ENCODE measurements around the gene APOBEC3B.
"Not testable (repeated sequence)": the region's sequence is repeated elsewhere in the genome, so short reads cannot be mapped to it uniquely, and the experiment has no call there.

Gene APOBEC3B

GRCh38 chr22:38943201-38943600, 38.9 kb upstream of the APOBEC3B start:
- no peak overlapping the region for H3K27ac ChIP-seq (ENCODE audit: low read length)
- no peaks in the 10 kb centered on the region for H3K9me3 ChIP-seq (ENCODE audit: control insufficient read depth in 1 of 2, low read length in 2 of 2)
- H3K27me3 ChIP-seq (ENCODE audit: low read depth, low read length), result no peaks in the 10 kb centered on the region
- H3K4me1 ChIP-seq (ENCODE audit: control insufficient read depth in 1 of 2, insufficient read depth in 2 of 2, low read length in 2 of 2), result peaks cover 0 to 3% of the 10 kb centered on the region in 2 donors
- no peaks in the 10 kb centered on the region for H3K36me3 ChIP-seq (ENCODE audit: control insufficient read depth in 1 of 2, insufficient read depth in 2 of 2, low read length in 2 of 2)
- H3K4me3 ChIP-seq (ENCODE audit: low read depth in 1 of 2, low read length in 2 of 2), result no peak overlapping the region

DNA sequence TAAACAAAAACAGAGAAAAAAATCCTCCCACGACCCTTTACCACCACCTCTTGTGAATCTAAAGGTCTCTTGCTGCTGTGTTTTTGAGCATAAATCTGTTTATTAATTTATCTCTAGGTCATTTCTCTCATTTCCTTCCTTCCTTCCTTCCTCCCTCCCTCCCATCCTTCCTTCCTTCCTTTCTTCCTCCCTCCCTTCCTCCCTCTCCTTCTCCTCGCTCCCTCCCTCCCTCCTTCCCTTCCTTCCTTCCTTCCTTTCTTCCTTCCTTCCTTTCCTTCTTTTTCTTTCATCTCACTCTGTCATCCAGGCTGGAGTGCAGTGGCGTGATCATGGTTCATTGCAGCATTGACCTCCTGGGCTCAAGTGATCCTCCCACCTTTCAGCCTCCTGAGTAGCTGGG, 38.3 kb upstream of the APOBEC3B start:
- no peak overlapping the region for H3K27ac ChIP-seq (ENCODE audit: low read length)
- no peaks in the 10 kb centered on the region for H3K36me3 ChIP-seq (ENCODE audit: control insufficient read depth in 1 of 2, insufficient read depth in 2 of 2, low read length in 2 of 2)
- no peak overlapping the region for H3K4me3 ChIP-seq (ENCODE audit: low read depth in 1 of 2, low read length in 2 of 2)
- H3K9me3 ChIP-seq (ENCODE audit: control insufficient read depth in 1 of 2, low read length in 2 of 2), result no peaks in the 10 kb centered on the region
- no peaks in the 10 kb centered on the region for H3K27me3 ChIP-seq (ENCODE audit: low read depth, low read length)
- H3K4me1 ChIP-seq (ENCODE audit: control insufficient read depth in 1 of 2, insufficient read depth in 2 of 2, low read length in 2 of 2), result peaks cover 0 to 3% of the 10 kb centered on the region in 2 donors

GRCh38 chr22:38944653-38945052, 37.5 kb upstream of the APOBEC3B start:
- no peak overlapping the region for H3K27ac ChIP-seq (ENCODE audit: low read length)
- peaks cover 0 to 3% of the 10 kb centered on the region in 2 donors for H3K4me1 ChIP-seq (ENCODE audit: control insufficient read depth in 1 of 2, insufficient read depth in 2 of 2, low read length in 2 of 2)
- no peaks in the 10 kb centered on the region for H3K36me3 ChIP-seq (ENCODE audit: control insufficient read depth in 1 of 2, insufficient read depth in 2 of 2, low read length in 2 of 2)
- H3K27me3 ChIP-seq (ENCODE audit: low read depth, low read length), result no peaks in the 10 kb centered on the region
- H3K9me3 ChIP-seq (ENCODE audit: control insufficient read depth in 1 of 2, low read length in 2 of 2), result no peaks in the 10 kb centered on the region
- no peak overlapping the region for H3K4me3 ChIP-seq (ENCODE audit: low read depth in 1 of 2, low read length in 2 of 2)

DNA sequence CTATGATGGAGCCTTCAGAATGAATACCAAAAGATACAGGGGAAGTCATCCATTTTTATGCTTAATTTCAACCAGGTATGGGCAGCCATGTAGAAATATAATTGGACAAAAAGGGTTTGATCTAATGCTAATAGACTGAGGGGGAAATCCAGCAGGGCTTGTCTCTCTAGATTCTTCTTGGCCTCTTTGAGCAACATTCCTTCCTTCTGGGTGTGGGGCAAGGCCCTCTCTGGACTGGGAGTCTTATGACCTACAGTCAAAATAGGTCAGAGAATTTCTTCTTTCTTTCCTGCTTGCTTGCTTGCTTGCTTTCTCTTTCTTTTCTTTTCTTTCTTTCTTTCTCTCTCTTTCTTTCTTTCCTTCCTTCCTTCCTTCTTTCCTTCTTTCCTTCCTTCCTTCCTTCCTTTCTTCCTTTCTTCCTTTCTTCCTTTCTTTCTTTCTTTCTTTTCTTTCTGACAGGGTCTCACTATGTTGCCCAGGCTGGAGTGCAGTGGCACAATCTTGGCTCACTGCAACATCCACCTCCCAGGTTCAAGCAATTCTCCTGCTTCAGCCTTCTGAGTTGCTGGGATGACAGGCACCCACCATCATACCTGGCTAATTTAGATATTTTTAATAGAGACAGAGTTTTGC, 36.3 kb upstream of the APOBEC3B start:
- H3K27me3 ChIP-seq (ENCODE audit: low read depth, low read length); H3K36me3 ChIP-seq (ENCODE audit: control insufficient read depth in 1 of 2, insufficient read depth in 2 of 2, low read length in 2 of 2); H3K27ac ChIP-seq (ENCODE audit: low read length); H3K4me1 ChIP-seq (ENCODE audit: control insufficient read depth in 1 of 2, insufficient read depth in 2 of 2, low read length in 2 of 2); H3K4me3 ChIP-seq (ENCODE audit: low read depth in 1 of 2, low read length in 2 of 2); H3K9me3 ChIP-seq (ENCODE audit: control insufficient read depth in 1 of 2, low read length in 2 of 2): not testable (repeated sequence)

GRCh38 chr22:38946771-38947170, 35.4 kb upstream of the APOBEC3B start:
- no peak overlapping the region for H3K4me3 ChIP-seq (ENCODE audit: low read depth in 1 of 2, low read length in 2 of 2)
- H3K4me1 ChIP-seq (ENCODE audit: control insufficient read depth in 1 of 2, insufficient read depth in 2 of 2, low read length in 2 of 2), result peaks cover 0 to 3% of the 10 kb centered on the region in 2 donors
- no peaks in the 10 kb centered on the region for H3K27me3 ChIP-seq (ENCODE audit: low read depth, low read length)
- H3K36me3 ChIP-seq (ENCODE audit: control insufficient read depth in 1 of 2, insufficient read depth in 2 of 2, low read length in 2 of 2), result no peaks in the 10 kb centered on the region
- no peaks in the 10 kb centered on the region for H3K9me3 ChIP-seq (ENCODE audit: control insufficient read depth in 1 of 2, low read length in 2 of 2)
- no peak overlapping the region for H3K27ac ChIP-seq (ENCODE audit: low read length)

DNA sequence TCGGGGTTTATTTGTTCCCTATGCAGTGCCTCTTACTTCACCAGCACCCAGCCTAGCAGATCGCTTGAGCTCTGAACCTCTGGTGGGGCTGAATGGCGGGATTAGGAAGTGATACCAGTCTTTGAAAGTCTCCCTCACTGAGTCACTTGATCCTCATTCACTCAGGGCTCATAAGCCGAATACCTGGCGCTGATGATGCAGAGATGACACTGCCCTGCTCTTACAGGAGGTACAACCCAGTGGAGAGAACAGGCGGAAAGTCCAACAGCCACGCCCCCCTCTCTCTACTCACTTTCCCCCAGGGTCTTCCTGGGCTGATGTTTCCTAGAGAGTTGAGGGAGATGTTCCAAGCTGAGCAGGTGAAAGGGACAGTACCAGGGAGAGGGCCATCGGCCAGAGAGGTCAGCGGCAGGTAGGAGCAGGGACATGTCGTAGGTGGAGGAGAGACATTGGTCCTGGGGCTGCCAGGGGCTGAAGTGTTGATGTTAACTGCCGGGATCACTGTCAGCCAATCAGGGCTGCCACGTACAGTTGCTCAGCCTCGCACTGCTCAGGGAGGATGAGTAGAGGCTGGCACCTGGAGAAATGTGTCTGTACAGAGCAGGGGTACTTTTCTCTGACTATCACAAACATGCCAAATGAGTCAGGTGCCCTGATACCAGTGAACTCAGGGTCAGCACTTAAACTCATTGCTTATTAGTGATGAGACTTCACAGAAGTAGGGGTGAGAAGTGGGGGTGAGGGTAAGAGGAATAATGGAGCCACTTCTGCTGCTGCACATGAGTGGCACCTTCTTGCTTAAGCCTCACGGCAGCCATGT, 34.6 kb upstream of the APOBEC3B start:
- Histone ChIP-seq H3K9me3 (ENCODE audit: control insufficient read depth in 1 of 2, low read length in 2 of 2) (no peaks in the 10 kb centered on the region), H3K4me1 (ENCODE audit: control insufficient read depth in 1 of 2, insufficient read depth in 2 of 2, low read length in 2 of 2) (peaks cover 0 to 3% of the 10 kb centered on the region in 2 donors), H3K27me3 (ENCODE audit: low read depth, low read length) (no peaks in the 10 kb centered on the region), H3K4me3 (ENCODE audit: low read depth in 1 of 2, low read length in 2 of 2) (no peak overlapping the region), H3K27ac (ENCODE audit: low read length) (no peak overlapping the region), H3K36me3 (ENCODE audit: control insufficient read depth in 1 of 2, insufficient read depth in 2 of 2, low read length in 2 of 2) (no peaks in the 10 kb centered on the region)

- Histone ChIP-seq H3K27me3 (ENCODE audit: low read depth, low read length) (no peaks in the 10 kb centered on the region), H3K36me3 (ENCODE audit: control insufficient read depth in 1 of 2, insufficient read depth in 2 of 2, low read length in 2 of 2) (no peaks in the 10 kb centered on the region), H3K9me3 (ENCODE audit: control insufficient read depth in 1 of 2, low read length in 2 of 2) (no peaks in the 10 kb centered on the region), H3K4me1 (ENCODE audit: control insufficient read depth in 1 of 2, insufficient read depth in 2 of 2, low read length in 2 of 2) (no peaks in the 10 kb centered on the region), H3K27ac (ENCODE audit: low read length) (no peak overlapping the region), H3K4me3 (ENCODE audit: low read depth in 1 of 2, low read length in 2 of 2) (no peak overlapping the region)
These were observed 33.8 kb upstream of the APOBEC3B start for GRCh38 chr22:38948181-38948940.

GRCh38 chr22:38949889-38950405, 32.2 kb upstream of the APOBEC3B start:
- Histone ChIP-seq H3K9me3 (ENCODE audit: control insufficient read depth in 1 of 2, low read length in 2 of 2) (no peaks in the 10 kb centered on the region), H3K36me3 (ENCODE audit: control insufficient read depth in 1 of 2, insufficient read depth in 2 of 2, low read length in 2 of 2) (no peaks in the 10 kb centered on the region), H3K27ac (ENCODE audit: low read length) (no peak overlapping the region), H3K4me3 (ENCODE audit: low read depth in 1 of 2, low read length in 2 of 2) (no peak overlapping the region), H3K4me1 (ENCODE audit: control insufficient read depth in 1 of 2, insufficient read depth in 2 of 2, low read length in 2 of 2) (no peaks in the 10 kb centered on the region), H3K27me3 (ENCODE audit: low read depth, low read length) (no peaks in the 10 kb centered on the region)

GRCh38 chr22:38950527-38951295, 31.4 kb upstream of the APOBEC3B start:
- Histone ChIP-seq H3K27ac (ENCODE audit: low read length) (no peak overlapping the region), H3K27me3 (ENCODE audit: low read depth, low read length) (no peaks in the 10 kb centered on the region), H3K4me1 (ENCODE audit: control insufficient read depth in 1 of 2, insufficient read depth in 2 of 2, low read length in 2 of 2) (no peaks in the 10 kb centered on the region)

GRCh38 chr22:38951734-38952133, 30.4 kb upstream of the APOBEC3B start:
- no peaks in the 10 kb centered on the region for H3K27me3 ChIP-seq (ENCODE audit: low read depth, low read length)
- H3K9me3 ChIP-seq (ENCODE audit: control insufficient read depth in 1 of 2, low read length in 2 of 2), result no peaks in the 10 kb centered on the region
- H3K4me3 ChIP-seq (ENCODE audit: low read depth in 1 of 2, low read length in 2 of 2), result no peak overlapping the region
- H3K4me1 ChIP-seq (ENCODE audit: control insufficient read depth in 1 of 2, insufficient read depth in 2 of 2, low read length in 2 of 2), result no peaks in the 10 kb centered on the region
- peak overlapping the region; percentile 16 for H3K27ac ChIP-seq (ENCODE audit: low read length)
- H3K36me3 ChIP-seq (ENCODE audit: control insufficient read depth in 1 of 2, insufficient read depth in 2 of 2, low read length in 2 of 2), result no peaks in the 10 kb centered on the region

More at GRCh38 chr22:38950527-38951295, 31.4 kb upstream of the APOBEC3B start:
- Histone ChIP-seq H3K9me3 (ENCODE audit: control insufficient read depth in 1 of 2, low read length in 2 of 2) (no peaks in the 10 kb centered on the region), H3K36me3 (ENCODE audit: control insufficient read depth in 1 of 2, insufficient read depth in 2 of 2, low read length in 2 of 2) (no peaks in the 10 kb centered on the region), H3K4me3 (ENCODE audit: low read depth in 1 of 2, low read length in 2 of 2) (no peak overlapping the region)
